ENCODE data around the gene LRRC42.

LRRC42 gene

GRCh38 chr1:53947172-53947907, 1.2 kb downstream of the LRRC42 start:
- no peak for TF ChIP-seq CTCF (IDR thresholded peaks at IDR 0.05; ENCODE audit: low read depth, low read length)
- DNase-seq (ENCODE audit: low read depth in 2 of 2) = no peak
- peak overlapping the region; percentile 80 to 81 for H3K4me3 ChIP-seq (replicated peaks in 1 of 2; ENCODE audit: low read depth in 2 of 2, low read length in 2 of 2)

DNA sequence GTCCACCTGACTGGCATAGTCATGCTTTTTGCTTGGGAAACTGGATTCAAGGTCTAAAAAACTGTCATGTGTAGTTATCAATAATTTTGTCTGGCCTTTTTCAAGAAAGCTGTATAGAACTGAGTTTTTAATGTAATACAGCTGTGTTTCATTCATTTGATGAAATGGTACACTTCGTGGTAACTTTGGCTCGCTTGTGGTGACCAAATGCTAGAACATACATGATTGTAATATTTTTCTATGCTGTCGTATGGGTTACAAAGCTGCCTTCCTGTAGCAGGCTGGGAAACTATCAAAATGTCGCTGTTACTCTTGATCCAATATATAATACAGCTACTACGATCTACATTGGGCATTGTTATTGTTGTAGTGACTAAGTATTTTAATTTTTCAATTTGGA, 2.1 kb downstream of the LRRC42 start:
- no peak for TF ChIP-seq CTCF (IDR thresholded peaks at IDR 0.05; ENCODE audit: low read depth, low read length)
- no peak for DNase-seq (ENCODE audit: low read depth in 2 of 2)
- no peak overlapping the region for H3K4me3 ChIP-seq (replicated peaks in 1 of 2; ENCODE audit: low read depth in 2 of 2, low read length in 2 of 2)

- peak; percentile 59 to 69 for DNase-seq (ENCODE audit: low read depth in 2 of 2)
- TF ChIP-seq CTCF (IDR thresholded peaks at IDR 0.05; ENCODE audit: low read depth, low read length) = peak; percentile 49
- no peak overlapping the region for H3K4me3 ChIP-seq (replicated peaks in 1 of 2; ENCODE audit: low read depth in 2 of 2, low read length in 2 of 2)
Measured at GRCh38 chr1:53949023-53949990, 3.2 kb downstream of the LRRC42 start.

- TF ChIP-seq CTCF (IDR thresholded peaks at IDR 0.05; ENCODE audit: low read depth, low read length) = no peak
- no peak for DNase-seq (ENCODE audit: low read depth in 2 of 2)
- H3K4me3 ChIP-seq (replicated peaks in 1 of 2; ENCODE audit: low read depth in 2 of 2, low read length in 2 of 2) = no peak overlapping the region
Measured at GRCh38 chr1:53951697-53952096, 5.5 kb downstream of the LRRC42 start.

GRCh38 chr1:53954128-53954527, 8.0 kb downstream of the LRRC42 start:
- no peak for TF ChIP-seq CTCF (IDR thresholded peaks at IDR 0.05; ENCODE audit: low read depth, low read length)
- H3K4me3 ChIP-seq (replicated peaks in 1 of 2; ENCODE audit: low read depth in 2 of 2, low read length in 2 of 2) = no peak overlapping the region
- DNase-seq (ENCODE audit: low read depth in 2 of 2) = no peak

GRCh38 chr1:53956308-53957168, 10.4 kb downstream of the LRRC42 start:
- H3K4me3 ChIP-seq (replicated peaks in 1 of 2; ENCODE audit: low read depth in 2 of 2, low read length in 2 of 2) = no peak overlapping the region
- no peak for TF ChIP-seq CTCF (IDR thresholded peaks at IDR 0.05; ENCODE audit: low read depth, low read length)
- DNase-seq (ENCODE audit: low read depth in 2 of 2) = peak in 1 of 2 donors; percentile 30

All from cardiac fibroblast (primary cell).